SK-N-MC (cell line): Measurements from ENCODE around the gene MBTPS1.

Experiments used
- EZH2 ChIP-seq: fragments of 200-600 bp; sonication (generic); IDR thresholded peaks from one replicate; pipeline ENCODE4 v1.6.1; 2017; ENCODE audit warnings: antibody characterized with exemption
- FOXP2 ChIP-seq: optimal IDR thresholded peaks from 2 replicates; pipeline ENCODE3; 2011; ENCODE audit warnings: mild to moderate bottlenecking, moderate library complexity; ENCODE audit not compliant: insufficient read depth; ENCODE audit errors: extremely low read length, control extremely low read depth
- POLR2AphosphoS5 ChIP-seq: IDR thresholded peaks from 2 replicates; pipeline ENCODE4 v1.6.1; 2012; ENCODE audit warnings: mild to moderate bottlenecking, low read depth, low read length, borderline replicate concordance

- no peak for TF ChIP-seq FOXP2
- TF ChIP-seq EZH2, result no peak
- TF ChIP-seq POLR2AphosphoS5, result no peak
Observed at GRCh38 chr16:84004442-84004841, 112.3 kb downstream of the MBTPS1 start.
